HG03039 (cell line): ENCODE results near the gene PP2D1.
"Not testable (repeated sequence)": the region's sequence is repeated elsewhere in the genome, so short reads cannot be mapped to it uniquely, and the experiment has no call there.

Source experiments
- ATAC-seq: cut with Tn5 transposase; IDR thresholded peaks from one replicate; pipeline ENCODE4 v1.9.1; 2021; ENCODE audit warnings: mild to moderate bottlenecking, moderate library complexity; ENCODE audit not compliant: unreplicated experiment

The PP2D1 gene

DNA sequence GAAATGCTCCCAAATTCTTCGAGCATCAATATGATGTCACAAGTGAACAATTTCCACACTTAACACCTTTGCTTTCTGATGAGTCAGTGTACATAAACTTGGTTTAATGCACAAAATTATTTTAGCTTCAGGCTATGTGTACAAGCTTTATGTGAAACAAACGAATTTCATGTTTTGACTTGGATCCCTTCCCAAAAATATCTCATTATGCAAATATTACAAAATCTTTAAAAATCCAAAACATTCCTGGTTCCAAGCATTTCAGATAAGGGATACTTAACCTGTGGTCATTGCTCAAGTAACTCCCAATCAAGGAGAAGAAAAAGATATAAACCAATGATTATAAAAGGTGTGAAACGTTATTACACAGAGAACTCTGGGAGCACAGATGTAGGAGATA, 40.0 kb downstream of the PP2D1 start:
- ATAC-seq: no peak

DNA sequence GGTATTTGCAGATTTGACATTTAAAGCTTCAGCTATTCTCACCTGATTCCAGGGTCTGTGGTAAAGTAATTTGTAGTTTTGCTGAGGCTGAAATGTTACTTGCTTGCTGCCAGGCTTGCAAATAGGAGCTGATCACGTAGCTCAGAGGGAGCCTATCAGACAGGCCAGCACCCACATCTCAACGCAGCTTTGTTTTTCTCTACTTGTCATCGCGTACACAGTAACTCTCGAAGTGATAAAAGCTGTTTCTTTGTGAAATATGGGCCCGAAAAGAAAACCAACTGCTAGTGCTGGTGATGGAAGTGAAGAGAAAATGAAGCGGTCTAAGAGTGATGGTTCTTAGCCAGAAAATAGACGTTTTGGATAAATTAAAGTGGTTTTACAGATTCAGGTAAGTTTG, 41.7 kb downstream of the PP2D1 start:
- ATAC-seq: no peak

DNA sequence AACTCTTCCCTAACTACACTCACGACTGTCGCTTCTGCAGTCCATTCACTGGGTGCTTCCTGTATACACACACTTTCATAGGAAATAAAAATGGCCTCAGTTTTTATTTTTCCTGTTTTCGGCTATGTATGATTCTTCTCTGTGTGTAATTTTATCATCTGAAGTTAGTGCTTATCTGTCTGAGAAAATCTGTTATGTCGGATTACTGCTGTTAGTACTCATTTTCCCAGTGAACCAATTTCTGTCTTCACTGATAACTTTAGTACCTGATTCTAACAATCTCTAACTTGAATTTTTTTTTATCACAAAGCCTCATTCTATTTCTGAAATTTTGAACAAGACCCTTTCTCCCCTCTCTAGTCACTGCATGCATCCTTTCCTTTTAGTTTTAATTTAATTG, 44.3 kb downstream of the PP2D1 start:
- ATAC-seq: no peak

DNA sequence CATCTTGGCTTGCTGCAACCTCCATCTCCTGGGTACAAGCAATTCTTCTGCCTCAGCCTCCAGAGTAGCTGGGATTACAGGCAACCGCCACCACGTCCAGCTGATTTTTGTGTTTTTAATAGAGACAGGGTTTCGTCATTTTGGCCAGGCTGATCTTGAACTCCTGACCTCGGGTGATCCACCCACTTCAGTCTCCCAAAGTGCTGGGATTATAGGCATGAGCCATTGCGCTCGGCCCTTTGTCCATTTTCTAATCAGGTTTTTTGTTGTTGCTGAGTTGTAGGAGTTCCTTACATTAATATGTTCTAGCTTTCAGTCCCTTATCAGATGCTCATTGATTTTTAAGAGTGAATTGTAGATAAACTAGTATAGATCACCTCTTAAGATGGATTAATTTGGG, 44.9 kb downstream of the PP2D1 start:
- no peak for ATAC-seq

DNA sequence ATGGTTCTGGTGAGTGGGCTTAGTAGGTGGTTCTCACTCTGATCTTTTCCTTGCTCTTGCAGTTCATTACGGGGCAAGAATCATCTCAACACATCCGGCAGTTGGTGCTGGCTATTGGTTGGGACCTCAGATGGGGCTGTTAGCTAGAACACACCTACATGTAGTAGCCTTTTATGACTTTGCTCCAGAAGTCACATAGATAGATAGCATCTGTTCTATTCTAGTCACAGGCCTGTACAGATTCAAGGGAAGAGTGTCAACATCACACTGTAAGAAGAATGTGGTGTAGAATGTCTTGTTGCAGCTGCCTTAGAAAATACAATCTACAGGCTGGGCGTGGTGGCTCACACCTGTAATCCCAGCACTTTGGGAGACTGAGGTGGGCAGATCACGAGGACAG, 50.1 kb downstream of the PP2D1 start:
- no peak for ATAC-seq

DNA sequence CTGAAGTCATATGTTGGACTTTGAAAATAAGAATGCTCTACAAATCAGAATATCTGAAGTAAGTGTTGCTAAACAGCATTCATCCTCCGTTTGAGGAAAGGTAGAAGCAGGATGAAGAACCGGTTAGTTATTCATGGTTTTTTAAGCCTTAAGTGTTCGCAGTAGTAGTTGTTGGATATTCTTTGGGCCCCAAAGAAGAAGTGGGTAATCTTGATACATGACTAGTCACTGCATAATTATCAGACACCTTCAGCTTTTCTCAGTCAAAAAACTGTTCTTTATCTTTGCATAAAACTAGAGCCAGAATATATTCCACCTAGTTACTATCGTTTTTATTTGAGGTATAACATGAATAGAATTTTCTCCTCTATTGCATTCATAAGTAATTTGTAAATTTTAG, 51.4 kb downstream of the PP2D1 start:
- no peak for ATAC-seq

DNA sequence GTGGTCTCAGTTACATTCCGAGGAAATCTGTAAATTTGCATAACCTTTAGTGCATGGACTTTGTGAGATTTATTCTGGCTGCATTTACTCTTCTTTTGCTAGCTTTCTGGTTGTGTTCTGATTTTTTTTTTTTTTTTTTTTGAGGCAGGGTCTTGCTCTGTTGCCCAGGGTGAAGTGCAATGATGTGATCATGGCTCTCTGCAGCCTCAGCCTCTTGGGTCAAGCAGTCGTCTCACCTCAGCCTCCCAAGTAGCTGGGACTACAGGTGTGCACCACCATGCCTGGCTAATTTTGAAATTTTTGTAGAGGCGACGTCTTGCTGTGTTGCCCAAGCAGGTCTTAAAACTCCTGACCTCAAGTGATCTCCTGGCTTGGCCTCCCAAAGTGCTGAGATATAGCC, 52.6 kb downstream of the PP2D1 start:
- ATAC-seq: no peak

DNA sequence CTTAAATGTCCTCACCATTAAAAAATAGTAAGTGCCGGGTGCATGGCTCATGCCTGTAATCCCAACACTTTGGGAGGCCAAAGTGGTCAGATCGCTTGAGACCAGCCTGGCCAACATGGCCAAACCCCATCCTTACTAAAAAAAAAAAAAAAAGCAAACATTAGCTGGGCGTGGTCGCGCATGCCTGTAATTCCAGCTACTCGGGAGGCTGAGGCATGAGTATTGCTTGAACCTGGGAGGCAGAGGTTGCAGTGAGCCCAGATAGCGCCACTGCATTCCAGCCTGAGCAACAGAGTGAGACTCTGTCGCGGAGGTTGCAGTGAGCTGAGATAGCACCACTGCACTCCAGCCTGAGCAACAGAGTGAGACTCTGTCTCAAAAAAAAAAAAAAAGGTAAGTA, 54.7 kb downstream of the PP2D1 start:
- ATAC-seq: not testable (repeated sequence)

DNA sequence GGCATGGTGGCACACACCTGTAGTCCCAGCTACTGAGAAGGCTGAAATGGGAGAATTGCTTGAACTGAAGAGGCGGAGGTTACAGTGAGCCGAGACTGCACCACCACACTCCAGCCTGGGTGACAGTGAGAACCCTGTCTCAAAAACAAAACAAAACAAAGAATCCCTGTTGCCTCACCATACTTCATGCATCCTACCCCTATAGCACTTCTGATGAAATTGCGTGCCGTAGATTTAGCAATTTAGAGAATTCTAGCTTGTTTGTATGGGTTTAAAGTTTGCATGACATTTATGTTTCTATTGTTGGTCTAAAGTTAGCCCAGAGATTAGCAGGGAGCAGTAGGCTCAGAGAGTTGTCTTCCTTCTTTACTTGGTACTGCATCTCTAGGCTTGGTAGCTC, 57.4 kb downstream of the PP2D1 start:
- no peak for ATAC-seq

DNA sequence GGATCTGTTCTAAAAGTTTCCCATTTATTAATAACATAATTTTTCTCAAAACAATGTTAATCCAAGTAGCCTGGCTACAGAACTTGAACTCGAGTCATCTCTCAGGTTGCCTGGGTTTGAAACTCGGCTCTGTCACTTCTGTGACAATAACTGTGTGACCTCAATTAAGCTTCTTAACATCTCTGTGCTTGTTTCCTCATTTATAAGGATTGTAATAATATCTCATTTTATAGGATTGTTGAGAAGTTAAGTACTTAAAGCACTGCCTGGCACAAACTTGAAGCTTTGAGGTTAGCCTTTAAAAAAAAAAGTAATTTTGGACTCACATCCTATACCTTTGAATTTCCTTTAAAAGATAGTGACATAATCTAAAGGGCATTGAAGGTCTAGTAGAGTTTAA, 61.7 kb downstream of the PP2D1 start:
- ATAC-seq: no peak

DNA sequence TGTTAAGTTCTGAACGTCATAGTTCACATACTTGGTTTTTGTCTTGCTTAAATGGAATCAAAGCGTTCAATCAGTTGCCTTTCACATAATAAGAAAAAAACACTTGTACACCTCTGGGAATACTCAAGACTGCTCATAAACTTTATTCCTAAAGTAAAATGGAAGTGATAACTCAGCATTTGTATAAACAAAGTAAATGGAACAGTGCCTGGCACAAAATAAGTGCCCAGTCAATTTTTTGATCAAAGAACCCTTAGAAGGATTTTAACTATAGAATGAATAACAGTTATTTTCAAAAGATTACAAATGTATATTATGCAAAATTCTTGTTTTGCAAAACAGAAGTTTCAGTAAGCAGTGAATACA, 63.9 kb downstream of the PP2D1 start:
- ATAC-seq: no peak

DNA sequence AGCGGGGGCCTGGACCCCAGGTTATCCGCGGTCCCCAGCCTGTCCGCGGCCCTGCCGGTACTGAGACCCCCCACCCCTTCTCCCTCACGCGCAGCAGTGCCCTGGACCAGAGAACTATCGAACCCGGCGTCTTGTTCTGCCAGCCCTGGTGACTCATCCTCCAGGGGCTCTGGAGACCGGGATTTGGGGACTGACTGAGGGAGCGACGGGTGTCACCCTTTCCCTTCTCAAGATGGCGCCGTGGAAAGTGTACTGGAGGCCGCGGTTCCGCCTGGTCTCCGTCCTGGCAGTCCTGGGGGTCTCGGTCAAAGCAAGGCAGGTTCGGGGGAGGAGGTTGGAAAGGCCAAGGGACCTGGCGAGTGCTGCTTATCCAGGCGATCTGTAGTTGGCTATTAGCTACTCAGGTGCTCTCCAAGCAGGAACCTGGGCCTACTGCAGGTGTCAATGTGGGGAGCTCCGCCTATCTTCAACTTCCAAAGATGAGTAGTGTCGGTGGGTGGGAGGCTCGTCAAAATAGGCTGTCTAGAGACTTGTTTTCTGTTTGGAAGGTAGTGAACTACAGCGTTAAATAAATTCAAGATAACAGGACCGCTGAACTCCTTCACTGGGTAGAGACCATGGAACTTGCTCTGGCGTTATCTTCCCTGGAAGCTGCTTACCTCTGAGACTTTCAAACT, 64.4 kb downstream of the PP2D1 start:
- ATAC-seq: peak; percentile 17

DNA sequence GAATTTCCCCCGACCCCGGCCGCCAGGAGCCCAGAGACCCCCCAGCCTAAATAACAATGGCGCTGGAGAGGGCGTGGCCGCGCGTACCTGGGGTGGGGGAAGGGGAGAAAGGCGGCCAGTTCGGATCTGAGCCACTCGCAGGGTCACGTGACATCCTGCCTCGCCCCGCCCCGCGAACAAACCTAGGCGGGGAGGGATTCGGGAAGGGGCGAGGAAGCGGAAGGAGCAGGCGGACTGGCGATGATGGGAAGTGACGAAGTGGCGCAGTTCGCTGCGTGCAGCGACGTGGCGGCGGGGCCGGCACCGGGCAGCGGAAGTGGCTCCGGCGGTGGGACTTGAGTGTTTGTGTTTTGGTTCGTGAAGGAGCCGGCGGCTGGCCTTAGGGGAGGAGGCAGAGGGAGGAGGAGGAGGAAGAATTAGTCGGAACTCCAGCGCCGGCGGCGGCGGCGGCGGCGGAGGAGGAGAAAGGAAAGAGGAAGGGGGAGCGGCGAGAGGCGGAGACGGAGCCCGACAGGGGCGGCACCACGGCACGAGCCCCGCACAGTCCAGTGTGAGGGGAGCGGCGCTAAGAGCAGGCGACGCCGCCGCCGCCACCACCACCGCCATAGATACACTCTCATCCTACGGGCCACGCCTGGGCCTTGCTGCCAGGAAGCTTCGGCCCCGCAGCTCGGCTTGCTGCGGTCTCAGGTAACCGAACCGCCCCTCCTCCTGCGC, 65.1 kb downstream of the PP2D1 start, which contains the start of gene RAB5A:
RAB5A (plus strand) TSS at position 266 of the 717 bp plus-strand sequence. CDS start 3,802 bp downstream, outside the sequence.
- peak; percentile 96 for ATAC-seq

DNA sequence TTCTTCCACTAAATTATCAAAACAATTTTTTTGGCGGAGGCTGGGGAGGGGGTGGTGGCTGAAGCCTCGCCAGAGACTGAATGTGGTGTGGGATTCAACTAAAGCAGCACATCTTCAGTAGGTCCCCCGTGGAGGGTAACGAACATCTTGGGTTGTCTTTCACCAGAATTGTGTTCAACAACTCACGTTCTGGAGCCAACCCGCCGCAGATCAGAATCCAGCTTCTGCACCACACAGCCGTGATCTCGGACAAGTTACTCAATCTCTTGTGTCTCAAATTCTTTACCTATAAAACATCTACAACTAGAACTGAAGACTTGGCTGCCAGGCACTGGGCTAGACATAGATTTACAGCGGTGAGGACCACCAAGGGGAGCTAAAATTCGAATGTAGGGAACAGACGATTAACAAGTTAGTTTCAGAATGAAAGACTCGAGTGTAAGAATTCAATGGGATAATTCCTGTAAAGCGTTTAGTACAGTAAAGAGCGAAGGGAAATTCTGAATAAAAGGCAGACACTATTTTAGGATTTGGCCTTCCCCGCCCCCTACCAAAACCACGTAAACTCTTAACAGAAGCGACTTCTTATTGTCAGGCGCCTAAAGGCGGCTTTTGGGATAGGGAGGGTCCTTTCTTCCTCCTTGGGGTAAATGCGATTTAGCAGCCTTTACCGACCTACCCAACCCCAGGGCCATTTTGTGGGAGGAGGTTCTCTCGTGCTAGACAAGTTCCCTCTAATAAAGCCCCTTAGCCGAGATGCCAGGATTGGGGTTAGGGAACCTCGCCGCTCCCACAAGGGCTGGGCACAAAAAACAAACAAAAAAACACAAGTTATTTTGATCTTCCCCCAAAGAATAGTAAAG, 65.9 kb downstream of the PP2D1 start:
- no peak for ATAC-seq

DNA sequence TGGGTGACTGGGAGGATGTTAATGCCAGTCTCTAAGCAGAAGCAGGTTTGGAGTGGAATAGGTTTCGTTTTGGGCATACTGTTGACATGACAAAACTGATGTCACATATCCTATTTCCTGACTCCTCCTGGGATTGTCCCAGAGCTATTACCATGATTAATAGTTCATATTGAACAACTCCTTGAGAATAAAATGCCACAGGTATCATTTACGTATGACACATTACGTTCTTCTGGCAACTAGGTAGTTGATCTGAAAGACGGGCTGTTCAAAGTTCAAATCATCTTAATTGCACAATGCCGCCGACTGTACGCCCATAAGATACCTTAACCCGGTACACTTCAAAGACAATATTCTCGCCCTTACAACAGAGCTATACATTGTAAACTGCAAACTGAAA, 66.5 kb downstream of the PP2D1 start:
- ATAC-seq: no peak

DNA sequence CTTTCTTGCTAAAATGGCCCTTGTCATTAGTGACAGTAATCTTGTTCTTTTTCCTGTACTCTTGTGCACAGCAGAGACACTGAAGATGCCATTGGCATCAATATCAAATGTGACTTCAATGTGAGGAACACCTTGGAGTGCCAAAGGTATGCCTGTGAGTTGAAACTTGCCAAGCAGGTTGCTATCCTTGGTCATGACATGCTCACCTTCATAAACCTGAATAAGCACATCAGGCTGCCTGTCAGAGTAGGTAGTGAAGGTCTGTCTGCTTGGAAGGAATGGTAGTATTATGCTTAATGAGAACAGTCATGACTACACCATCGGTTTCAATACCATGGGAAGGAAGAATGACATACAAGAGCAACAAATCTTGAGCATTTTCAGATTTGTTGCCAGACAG, 71.4 kb downstream of the PP2D1 start:
- no peak for ATAC-seq

DNA sequence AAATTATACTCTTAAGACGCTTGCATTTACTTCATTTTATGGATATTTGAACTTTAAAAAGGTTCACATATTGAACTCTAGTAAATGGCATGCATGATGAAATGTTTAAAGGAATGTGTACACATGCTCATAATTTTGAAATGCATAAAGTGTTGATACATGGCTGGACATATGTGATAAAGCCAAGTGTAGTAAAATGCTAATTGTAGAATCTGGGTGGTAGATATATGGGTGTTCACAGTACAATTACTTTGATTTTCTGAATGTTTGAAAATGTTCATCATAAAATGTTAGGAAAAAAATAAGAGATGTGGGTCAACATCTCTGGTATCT, 73.8 kb downstream of the PP2D1 start:
- ATAC-seq: no peak

DNA sequence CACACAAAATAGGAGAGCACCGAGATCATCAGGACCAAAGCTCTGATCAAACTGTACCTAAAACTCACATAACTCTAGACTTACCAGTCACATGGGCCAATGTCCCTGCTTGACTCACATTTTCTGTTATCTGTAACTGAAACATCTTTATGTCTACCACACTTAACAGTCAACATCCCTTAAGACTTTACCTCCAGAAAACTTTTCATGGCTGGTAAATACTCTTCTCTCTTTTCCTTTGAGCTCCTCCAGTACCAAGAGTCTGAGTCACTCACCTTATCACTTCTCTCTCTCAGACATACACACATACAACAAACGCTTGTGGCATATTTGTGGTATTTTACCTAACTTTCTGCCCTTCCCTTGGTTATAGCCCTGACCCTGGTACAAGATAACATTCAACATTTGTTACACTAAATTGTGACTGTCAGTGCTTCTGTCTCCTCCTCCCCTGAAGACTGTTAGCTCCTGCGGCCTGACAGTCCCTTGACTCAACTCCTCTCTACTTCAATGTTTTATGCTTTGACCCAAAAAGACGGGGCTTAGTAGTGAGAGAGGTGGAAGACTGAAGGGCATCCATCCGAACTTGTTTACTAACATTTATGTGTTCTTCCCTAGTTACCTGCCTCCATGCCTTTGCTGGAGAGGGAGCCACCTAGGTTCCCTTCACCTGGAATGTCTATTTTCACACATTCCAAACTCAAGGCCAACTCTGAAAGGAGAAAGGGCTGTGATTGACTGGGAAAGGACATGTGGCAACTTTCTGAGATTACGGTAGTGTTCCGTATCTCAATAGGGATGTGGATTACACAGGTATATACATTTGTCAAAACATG, 74.4 kb downstream of the PP2D1 start:
- ATAC-seq: no peak
